Left hindlimb (tissue), 1 donor: ENCODE results near the gene ZNRF3.

Experiments used
- DNase-seq: peaks from one replicate; pipeline ENCODE4 v3.0.0-alpha.2; 2018

The ZNRF3 gene

GRCh38 chr22:28956506-28956905, 73.1 kb downstream of the ZNRF3 start:
- DNase-seq: no peak

GRCh38 chr22:28958611-28959010, 75.2 kb downstream of the ZNRF3 start:
- no peak for DNase-seq

- DNase-seq: no peak
Observed at GRCh38 chr22:28962042-28962554, 78.7 kb downstream of the ZNRF3 start.

GRCh38 chr22:28963362-28963761, 80.0 kb downstream of the ZNRF3 start:
- DNase-seq: no peak

- no peak for DNase-seq
Observed at GRCh38 chr22:28967163-28967665, 83.8 kb downstream of the ZNRF3 start.

GRCh38 chr22:28967969-28968368, 84.6 kb downstream of the ZNRF3 start:
- no peak for DNase-seq

GRCh38 chr22:28969401-28970168, 86.2 kb downstream of the ZNRF3 start:
- DNase-seq: no peak

- no peak for DNase-seq
Observed at GRCh38 chr22:28973352-28973751, 90.0 kb downstream of the ZNRF3 start.

- no peak for DNase-seq
Observed at GRCh38 chr22:28977060-28977459, 93.7 kb downstream of the ZNRF3 start.

GRCh38 chr22:28977481-28977971, 94.2 kb downstream of the ZNRF3 start:
- no peak for DNase-seq

GRCh38 chr22:28978158-28978557, 94.8 kb downstream of the ZNRF3 start:
- no peak for DNase-seq

- DNase-seq: no peak
Observed at GRCh38 chr22:28978863-28979796, 95.8 kb downstream of the ZNRF3 start.

GRCh38 chr22:28980326-28980725, 97.0 kb downstream of the ZNRF3 start:
- DNase-seq: no peak

- no peak for DNase-seq
Observed at GRCh38 chr22:28981818-28982499, 98.6 kb downstream of the ZNRF3 start.

GRCh38 chr22:28983190-28983589, 99.8 kb downstream of the ZNRF3 start:
- no peak for DNase-seq

- no peak for DNase-seq
Observed at GRCh38 chr22:28983788-28984441, 100.5 kb downstream of the ZNRF3 start.

GRCh38 chr22:28984482-28985158, 101.2 kb downstream of the ZNRF3 start:
- DNase-seq: no peak

GRCh38 chr22:28985581-28986290, 102.4 kb downstream of the ZNRF3 start:
- no peak for DNase-seq

GRCh38 chr22:28986366-28986765, 103.0 kb downstream of the ZNRF3 start:
- no peak for DNase-seq

GRCh38 chr22:28988457-28988856, 105.1 kb downstream of the ZNRF3 start:
- no peak for DNase-seq

- no peak for DNase-seq
Observed at GRCh38 chr22:28989035-28989464, 105.7 kb downstream of the ZNRF3 start.
